GM13977 (cell line): ENCODE results near the gene SAMD1.
"Not testable (repeated sequence)": the region's sequence is repeated elsewhere in the genome, so short reads cannot be mapped to it uniquely, and the experiment has no call there.

Source experiments
- DNase-seq: peaks from one replicate; pipeline ENCODE4 v3.0.0; 2012; ENCODE audit warnings: low spot score
- CTCF ChIP-seq: IDR thresholded peaks from 2 replicates; pipeline ENCODE4 v1.5.1; 2012; ENCODE audit warnings: mild to moderate bottlenecking, control low read depth; ENCODE audit not compliant: insufficient read depth; ENCODE audit errors: extremely low read depth, missing control alignments
- in situ Hi-C: fragments of 300-500 bp; cut with MboI; formaldehyde crosslinking; loops from one replicate; pipeline ENCODE4 v1.12.0; 2022; ENCODE audit warnings: low sequenced_read_pairs, low pct_unique_long_range_greater_than_20kb, mixed read lengths, inconsistent platforms; ENCODE audit not compliant: unreplicated experiment

The SAMD1 gene

GRCh38 chr19:14053500-14053899 lies 37.1 kb downstream of the SAMD1 start:
- in situ Hi-C loops = loop anchor here (25.0 kb wide), 1 partner anchor 466 kb away; no protein-coding TSS in a partner anchor
- TF ChIP-seq CTCF = no peak
- DNase-seq = no peak

- no peak for TF ChIP-seq CTCF
- DNase-seq = no peak
- in situ Hi-C loops = loop anchor here (25.0 kb wide), 1 partner anchor 466 kb away; no protein-coding TSS in a partner anchor
Measured at GRCh38 chr19:14053032-14053431, 37.5 kb downstream of the SAMD1 start.

GRCh38 chr19:14052470-14052869 lies 38.1 kb downstream of the SAMD1 start:
- no peak for DNase-seq
- no peak for TF ChIP-seq CTCF
- in situ Hi-C loops = loop anchor here (25.0 kb wide), 1 partner anchor 465 kb away; no protein-coding TSS in a partner anchor

GRCh38 chr19:14051980-14052379 lies 38.6 kb downstream of the SAMD1 start:
- no peak for TF ChIP-seq CTCF
- in situ Hi-C loops = loop anchor here (25.0 kb wide), 1 partner anchor 465 kb away; no protein-coding TSS in a partner anchor
- no peak for DNase-seq

GRCh38 chr19:14050961-14051360 lies 39.6 kb downstream of the SAMD1 start:
- in situ Hi-C loops = loop anchor here (25.0 kb wide), 1 partner anchor 464 kb away; no protein-coding TSS in a partner anchor
- not testable (repeated sequence) for DNase-seq

- no peak for DNase-seq
- in situ Hi-C loops = loop anchor here (25.0 kb wide), 1 partner anchor 463 kb away; no protein-coding TSS in a partner anchor
- TF ChIP-seq CTCF = no peak
Measured at GRCh38 chr19:14050512-14050911, 40.0 kb downstream of the SAMD1 start.

- peak; percentile 87 for TF ChIP-seq CTCF
- in situ Hi-C loops = loop anchor here (5.0 kb wide), 1 partner anchor 166 kb away; no protein-coding TSS in a partner anchor
- DNase-seq = peak; percentile 75
Measured at GRCh38 chr19:14048443-14049153, 42.0 kb downstream of the SAMD1 start.

- in situ Hi-C loops = loop anchor here (5.0 kb wide), 1 partner anchor 166 kb away; no protein-coding TSS in a partner anchor
- DNase-seq = not testable (repeated sequence)
Measured at GRCh38 chr19:14047866-14048265, 42.7 kb downstream of the SAMD1 start.
